Head of caudate nucleus (tissue), 42 donors: ENCODE results near the gene PNO1.
"Not testable (repeated sequence)": the region's sequence is repeated elsewhere in the genome, so short reads cannot be mapped to it uniquely, and the experiment has no call there.

Experiments used
- DNase-seq, 42 donors: peaks; one replicate each; pipeline versions ENCODE4 v3.0.0 to v3.0.0-alpha.2; 2020 to 2021; ENCODE audit warnings: mixed read lengths in 7 of 42
- intact Hi-C: fragments of 100-400 bp; cut with DNase I; formaldehyde crosslinking; loops from one replicate; pipeline ENCODE4 v1.15.0; 2022

The PNO1 gene

GRCh38 chr2:68152681-68153347 is 4.9 kb upstream of the PNO1 start:
- peak in 13 of 42 donors; percentile 5 to 60 (median 29) for DNase-seq
- intact Hi-C loops, result no loop called here

- intact Hi-C loops, result loop anchor here (5.0 kb wide), 2 partner anchors 93 to 97 kb away; partner anchors contain the start of genes C1D and PPP3R1
- DNase-seq, result no peak
Observed at GRCh38 chr2:68155618-68156017, 2.1 kb upstream of the PNO1 start.

GRCh38 chr2:68156419-68156818 is 1.3 kb upstream of the PNO1 start:
- intact Hi-C loops, result loop anchor here (5.0 kb wide), 2 partner anchors 94 to 96 kb away; partner anchors contain the start of genes C1D and PPP3R1
- no peak for DNase-seq

GRCh38 chr2:68157002-68157401 is 686 bp upstream of the PNO1 start:
- intact Hi-C loops, result loop anchor here (5.0 kb wide), 2 partner anchors 95 kb away; partner anchors contain the start of genes C1D and PPP3R1
- DNase-seq, result peak in 1 of 42 donors; percentile 12

GRCh38 chr2:68158134-68158447 is 403 bp downstream of the PNO1 start:
- intact Hi-C loops, result loop anchor here (5.0 kb wide), 2 partner anchors 94 to 96 kb away; partner anchors contain the start of genes C1D and PPP3R1
- no peak for DNase-seq

- peak in 1 of 42 donors; percentile 49 for DNase-seq
- intact Hi-C loops, result no loop called here
Observed at GRCh38 chr2:68163641-68164040, 6.0 kb downstream of the PNO1 start.

GRCh38 chr2:68167186-68167585 is 9.5 kb downstream of the PNO1 start:
- intact Hi-C loops, result no loop called here
- DNase-seq, result no peak

- intact Hi-C loops, result no loop called here
Observed at GRCh38 chr2:68169308-68169707, 11.6 kb downstream of the PNO1 start.

GRCh38 chr2:68171146-68171545 is 13.5 kb downstream of the PNO1 start:
- intact Hi-C loops, result no loop called here

More at GRCh38 chr2:68169308-68169707, 11.6 kb downstream of the PNO1 start:
- no peak for DNase-seq

GRCh38 chr2:68171684-68172083 is 14.0 kb downstream of the PNO1 start:
- no peak for DNase-seq
- intact Hi-C loops, result no loop called here

More at GRCh38 chr2:68171146-68171545, 13.5 kb downstream of the PNO1 start:
- DNase-seq, result peak in 8 of 42 donors; percentile 22 to 52 (median 34)

- DNase-seq, result no peak
- intact Hi-C loops, result no loop called here
Observed at GRCh38 chr2:68172521-68172920, 14.8 kb downstream of the PNO1 start.

GRCh38 chr2:68172990-68173700 is 15.5 kb downstream of the PNO1 start:
- DNase-seq, result no peak
- intact Hi-C loops, result no loop called here

- intact Hi-C loops, DNase-seq: not testable (repeated sequence)
Observed at GRCh38 chr2:68175210-68175609, 17.5 kb downstream of the PNO1 start.

- DNase-seq, result no peak
- intact Hi-C loops, result no loop called here
Observed at GRCh38 chr2:68176657-68177056, 19.0 kb downstream of the PNO1 start.

- DNase-seq, result no peak
- intact Hi-C loops, result no loop called here
Observed at GRCh38 chr2:68177541-68177940, 19.9 kb downstream of the PNO1 start.

- no peak for DNase-seq
- intact Hi-C loops, result no loop called here
Observed at GRCh38 chr2:68178432-68178831, 20.7 kb downstream of the PNO1 start.

- intact Hi-C loops, result no loop called here
- DNase-seq, result no peak
Observed at GRCh38 chr2:68178954-68179627, 21.4 kb downstream of the PNO1 start.

GRCh38 chr2:68182902-68183301 is 25.2 kb downstream of the PNO1 start:
- intact Hi-C loops, result no loop called here
- DNase-seq, result no peak

GRCh38 chr2:68185541-68186164 is 28.0 kb downstream of the PNO1 start:
- DNase-seq, result peak in 13 of 42 donors; percentile 3 to 54 (median 22)

More at GRCh38 chr2:68185541-68186164, 28.0 kb downstream of the PNO1 start:
- intact Hi-C loops, result no loop called here
